ENCODE data around the gene GLRX3. TPM values are rescaled to one million over a fixed set of nuclear protein-coding genes. Genes with fewer than 3 reads are reported as not detected.

Gene GLRX3
- total RNA-seq, 3 donors from 2014 or later: 36.1 to 63.4 (median 43.5) TPM

Other genes starting within 250 kb of the GLRX3 start
- gene EBF3, start 172.1 kb upstream of the GLRX3 start, total RNA-seq: 10 to 100 TPM in 1 of 3 donors, 1 to 10 TPM in 2; 4.2 to 28.0 (median 6.6) TPM
- gene C10orf143, start 25.6 kb upstream of the GLRX3 start, total RNA-seq: 1 to 10 TPM; 2.1 to 6.6 (median 2.9) TPM